Islet precursor cell (in vitro differentiated cells): Measurements from ENCODE around the gene MED25.

Experiments used
- DNase-seq: peaks from one replicate; pipeline ENCODE4 v3.0.0-alpha.2; 2018

MED25 gene

GRCh38 chr19:49876422-49877019 lies 58.4 kb downstream of the MED25 start:
- peak; percentile 99 for DNase-seq

GRCh38 chr19:49877020-49877878 lies 59.2 kb downstream of the MED25 start, which contains the start of the genes AKT1S1 and TBC1D17:
Gene AKT1S1, minus strand, starts transcription at chr19:49877355. Its CDS starts 4,060 bp downstream, at chr19:49873295.
Gene TBC1D17, plus strand, starts transcription at chr19:49877702. Its CDS starts 22 bp downstream, at chr19:49877724.
- peak; percentile 100 for DNase-seq

- peak; percentile 99 for DNase-seq
Observed at GRCh38 chr19:49877879-49878743, 60.0 kb downstream of the MED25 start.

- DNase-seq, result no peak
Observed at GRCh38 chr19:49878744-49879070, 60.6 kb downstream of the MED25 start.

- DNase-seq, result no peak
Observed at GRCh38 chr19:49879243-49879963, 61.3 kb downstream of the MED25 start.

GRCh38 chr19:49880162-49880869 lies 62.2 kb downstream of the MED25 start:
- DNase-seq, result no peak

GRCh38 chr19:49881186-49881585 lies 63.1 kb downstream of the MED25 start:
- no peak for DNase-seq

- DNase-seq, result no peak
Observed at GRCh38 chr19:49881672-49882394, 63.7 kb downstream of the MED25 start.

- DNase-seq, result no peak
Observed at GRCh38 chr19:49882643-49883042, 64.6 kb downstream of the MED25 start.

GRCh38 chr19:49883094-49883493 lies 65.0 kb downstream of the MED25 start:
- DNase-seq, result no peak

- DNase-seq, result no peak
Observed at GRCh38 chr19:49884109-49884508, 66.0 kb downstream of the MED25 start.

- no peak for DNase-seq
Observed at GRCh38 chr19:49884760-49885159, 66.7 kb downstream of the MED25 start.
